ENCODE measurements around the gene UMODL1. TPM values are rescaled to one million over a fixed set of nuclear protein-coding genes. Genes with fewer than 3 reads are reported as not detected.

UMODL1 gene
- total RNA-seq, 1 experiment from 2014 or later = 0.18 TPM

DNA sequence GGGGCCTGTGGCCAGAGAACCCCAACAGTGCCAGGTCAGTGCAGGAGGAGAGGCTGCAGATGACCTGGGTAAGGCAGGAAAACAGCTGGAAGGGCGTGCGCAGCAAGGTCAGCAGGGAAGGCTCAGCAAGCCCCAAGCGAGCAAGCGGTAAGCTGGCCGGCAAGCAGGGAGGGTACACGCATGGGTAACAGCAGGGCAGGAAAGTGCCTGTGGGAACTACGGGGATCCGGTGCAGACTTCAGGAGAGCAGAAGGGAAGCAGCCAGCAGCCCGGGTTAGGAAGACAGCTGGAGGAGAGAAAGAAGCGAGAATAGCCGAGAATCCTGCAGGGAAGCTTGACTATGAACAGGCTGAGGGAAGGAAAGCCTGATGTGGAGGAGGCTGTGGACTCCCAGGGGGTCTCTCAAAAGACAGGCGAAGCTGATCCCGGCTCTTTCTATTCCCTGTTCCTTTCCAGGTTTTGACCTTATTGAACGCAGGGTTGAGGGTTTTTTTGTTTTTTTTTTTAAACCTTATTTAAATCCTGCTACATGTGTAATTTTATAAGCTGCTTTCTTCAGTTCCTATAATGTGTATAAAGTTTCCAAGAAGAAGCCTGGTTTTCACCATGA lies 20.9 kb downstream of the UMODL1 start:
- no peak overlapping the region for H3K4me3 ChIP-seq (ENCODE audit: low read depth in 2 of 2, low read length in 2 of 2)
- no peak for ATAC-seq
- no peaks in the 10 kb centered on the region for H3K9me3 ChIP-seq (ENCODE audit: control insufficient read depth, insufficient read depth, low read depth, low read length)
- CTCF ChIA-PET = interaction anchor here (1.2 kb wide), 1 partner anchor 16 kb away, joined by 6 read pairs; no protein-coding TSS in a partner anchor
- H3K4me1 ChIP-seq (ENCODE audit: control insufficient read depth, insufficient read depth, low read length) = 0 out of 2 replicates have a peak, but pooled peaks cover 2% of the 10 kb centered on the region
- no peaks in the 10 kb centered on the region for H3K36me3 ChIP-seq (ENCODE audit: control insufficient read depth, insufficient read depth, low read length)
- TF ChIP-seq TCF7L2 (IDR thresholded peaks at IDR 0.05; ENCODE audit: low read depth, low read length) = no peak
- TF ChIP-seq SIN3A (IDR thresholded peaks at IDR 0.05; ENCODE audit: borderline replicate concordance, insufficient read depth, low read depth, low read length) = no peak
- TF ChIP-seq, protein P1, sequence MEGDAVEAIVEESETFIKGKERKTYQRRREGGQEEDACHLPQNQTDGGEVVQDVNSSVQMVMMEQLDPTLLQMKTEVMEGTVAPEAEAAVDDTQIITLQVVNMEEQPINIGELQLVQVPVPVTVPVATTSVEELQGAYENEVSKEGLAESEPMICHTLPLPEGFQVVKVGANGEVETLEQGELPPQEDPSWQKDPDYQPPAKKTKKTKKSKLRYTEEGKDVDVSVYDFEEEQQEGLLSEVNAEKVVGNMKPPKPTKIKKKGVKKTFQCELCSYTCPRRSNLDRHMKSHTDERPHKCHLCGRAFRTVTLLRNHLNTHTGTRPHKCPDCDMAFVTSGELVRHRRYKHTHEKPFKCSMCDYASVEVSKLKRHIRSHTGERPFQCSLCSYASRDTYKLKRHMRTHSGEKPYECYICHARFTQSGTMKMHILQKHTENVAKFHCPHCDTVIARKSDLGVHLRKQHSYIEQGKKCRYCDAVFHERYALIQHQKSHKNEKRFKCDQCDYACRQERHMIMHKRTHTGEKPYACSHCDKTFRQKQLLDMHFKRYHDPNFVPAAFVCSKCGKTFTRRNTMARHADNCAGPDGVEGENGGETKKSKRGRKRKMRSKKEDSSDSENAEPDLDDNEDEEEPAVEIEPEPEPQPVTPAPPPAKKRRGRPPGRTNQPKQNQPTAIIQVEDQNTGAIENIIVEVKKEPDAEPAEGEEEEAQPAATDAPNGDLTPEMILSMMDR (IDR thresholded peaks at IDR 0.05) = no peak
- TF ChIP-seq, protein P2, sequence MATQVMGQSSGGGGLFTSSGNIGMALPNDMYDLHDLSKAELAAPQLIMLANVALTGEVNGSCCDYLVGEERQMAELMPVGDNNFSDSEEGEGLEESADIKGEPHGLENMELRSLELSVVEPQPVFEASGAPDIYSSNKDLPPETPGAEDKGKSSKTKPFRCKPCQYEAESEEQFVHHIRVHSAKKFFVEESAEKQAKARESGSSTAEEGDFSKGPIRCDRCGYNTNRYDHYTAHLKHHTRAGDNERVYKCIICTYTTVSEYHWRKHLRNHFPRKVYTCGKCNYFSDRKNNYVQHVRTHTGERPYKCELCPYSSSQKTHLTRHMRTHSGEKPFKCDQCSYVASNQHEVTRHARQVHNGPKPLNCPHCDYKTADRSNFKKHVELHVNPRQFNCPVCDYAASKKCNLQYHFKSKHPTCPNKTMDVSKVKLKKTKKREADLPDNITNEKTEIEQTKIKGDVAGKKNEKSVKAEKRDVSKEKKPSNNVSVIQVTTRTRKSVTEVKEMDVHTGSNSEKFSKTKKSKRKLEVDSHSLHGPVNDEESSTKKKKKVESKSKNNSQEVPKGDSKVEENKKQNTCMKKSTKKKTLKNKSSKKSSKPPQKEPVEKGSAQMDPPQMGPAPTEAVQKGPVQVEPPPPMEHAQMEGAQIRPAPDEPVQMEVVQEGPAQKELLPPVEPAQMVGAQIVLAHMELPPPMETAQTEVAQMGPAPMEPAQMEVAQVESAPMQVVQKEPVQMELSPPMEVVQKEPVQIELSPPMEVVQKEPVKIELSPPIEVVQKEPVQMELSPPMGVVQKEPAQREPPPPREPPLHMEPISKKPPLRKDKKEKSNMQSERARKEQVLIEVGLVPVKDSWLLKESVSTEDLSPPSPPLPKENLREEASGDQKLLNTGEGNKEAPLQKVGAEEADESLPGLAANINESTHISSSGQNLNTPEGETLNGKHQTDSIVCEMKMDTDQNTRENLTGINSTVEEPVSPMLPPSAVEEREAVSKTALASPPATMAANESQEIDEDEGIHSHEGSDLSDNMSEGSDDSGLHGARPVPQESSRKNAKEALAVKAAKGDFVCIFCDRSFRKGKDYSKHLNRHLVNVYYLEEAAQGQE (IDR thresholded peaks at IDR 0.05; ENCODE audit: insufficient read depth in 1 of 2, low read depth in 2 of 2, low read length in 1 of 2) = no peak
- no peak for TF ChIP-seq POLR2AphosphoS5 (IDR thresholded peaks at IDR 0.05; ENCODE audit: low read depth, low read length)
- BruUV-seq (replicated peaks) = no TSS peak
- POLR2A ChIA-PET = interaction anchor here (0.6 to 0.7 kb wide), 2 partner anchors 33 to 82 kb away, joined by 3 read pairs; partner anchors contain the start of gene ZBTB21
- no peaks in the 10 kb centered on the region for H3K27me3 ChIP-seq (ENCODE audit: control insufficient read depth, insufficient read depth, low read length)
- DNase-seq (ENCODE audit: low read depth, low spot score) = no peak
- in situ Hi-C loops (cut with HindIII; ENCODE audit: low pct_unique_long_range_greater_than_20kb, low sequenced_read_pairs) = no loop called here
- intact Hi-C loops (cut with micrococcal nuclease; ENCODE audit: unreplicated experiment) = no loop called here
- H3K27ac ChIP-seq (ENCODE audit: low read length) = no peak overlapping the region

DNA sequence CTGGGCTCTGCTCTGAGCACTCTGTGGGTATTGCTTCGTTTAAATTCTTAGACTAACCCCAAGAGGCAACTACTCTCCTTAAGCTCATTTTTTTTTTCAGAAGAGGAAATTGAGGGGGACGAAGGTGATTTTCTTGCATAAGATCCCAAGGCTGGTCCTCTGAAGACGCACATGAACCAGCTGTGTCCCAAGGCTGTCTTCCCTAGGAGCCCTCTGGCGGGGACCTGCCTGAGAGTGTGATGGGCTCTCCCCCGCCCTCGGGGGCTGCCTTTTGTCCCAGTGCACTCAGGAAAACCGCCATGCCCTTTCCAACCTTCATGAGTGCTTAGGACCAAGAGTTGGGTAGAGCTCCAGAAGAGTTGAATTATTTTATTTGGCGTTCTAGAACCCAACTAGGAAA lies 21.7 kb downstream of the UMODL1 start:
- ATAC-seq = no peak
- BruUV-seq (replicated peaks) = no TSS peak

More for the DNA sequence above, 21.7 kb downstream of the UMODL1 start:
- Histone ChIP-seq H3K27ac (ENCODE audit: low read length) (no peak overlapping the region), H3K4me1 (ENCODE audit: control insufficient read depth, insufficient read depth, low read length) (0 out of 2 replicates have a peak, but pooled peaks cover 10% of the 10 kb centered on the region), H3K4me3 (ENCODE audit: low read depth in 2 of 2, low read length in 2 of 2) (no peak overlapping the region), H3K27me3 (ENCODE audit: control insufficient read depth, insufficient read depth, low read length) (no peaks in the 10 kb centered on the region), H3K36me3 (ENCODE audit: control insufficient read depth, insufficient read depth, low read length) (no peaks in the 10 kb centered on the region), H3K9me3 (ENCODE audit: control insufficient read depth, insufficient read depth, low read depth, low read length) (no peaks in the 10 kb centered on the region)
- DNase-seq (ENCODE audit: low read depth, low spot score) = no peak
- in situ Hi-C loops (cut with HindIII; ENCODE audit: low pct_unique_long_range_greater_than_20kb, low sequenced_read_pairs) = no loop called here
- TF ChIP-seq SIN3A (IDR thresholded peaks at IDR 0.05; ENCODE audit: borderline replicate concordance, insufficient read depth, low read depth, low read length) = no peak
- TF ChIP-seq, protein P1 (IDR thresholded peaks at IDR 0.05) = no peak
- TF ChIP-seq, protein P2 (IDR thresholded peaks at IDR 0.05; ENCODE audit: insufficient read depth in 1 of 2, low read depth in 2 of 2, low read length in 1 of 2) = no peak
- no peak for TF ChIP-seq TCF7L2 (IDR thresholded peaks at IDR 0.05; ENCODE audit: low read depth, low read length)
- TF ChIP-seq POLR2AphosphoS5 (IDR thresholded peaks at IDR 0.05; ENCODE audit: low read depth, low read length) = no peak
- ChIA-PET CTCF (no interaction called here), POLR2A (interaction anchor here (0.6 to 0.7 kb wide), 2 partner anchors 34 to 83 kb away, joined by 3 read pairs; partner anchors contain the start of gene ZBTB21)
- intact Hi-C loops (cut with micrococcal nuclease; ENCODE audit: unreplicated experiment) = no loop called here
